Measurements from ENCODE around the gene PREX1.

PREX1 gene

DNA sequence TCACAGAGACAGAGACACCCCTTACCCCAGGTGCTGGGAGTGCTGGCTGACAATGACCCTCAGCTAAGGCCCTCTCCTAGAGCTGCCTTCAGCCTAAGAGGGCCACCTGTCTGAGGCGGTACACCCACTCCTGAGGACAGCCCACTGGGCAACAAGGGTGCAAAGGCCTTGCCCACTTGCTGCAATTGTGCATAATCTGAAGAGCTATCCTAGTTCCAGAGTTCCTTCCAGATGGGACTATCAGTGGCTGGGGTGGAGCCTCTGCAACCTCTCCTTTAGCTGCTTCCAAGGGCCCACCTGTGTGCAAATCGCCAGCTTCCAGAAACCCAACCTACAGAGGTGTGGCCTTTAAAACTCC, 87.5 kb downstream of the PREX1 start:
- no peak for ATAC-seq

GRCh38 chr20:48739395-48740291, 88.2 kb downstream of the PREX1 start:
- TF ChIP-seq GLIS3 (CRISPR knock-in tag; IDR thresholded peaks at IDR 0.05) = no peak
- no peak for TF ChIP-seq PPARA (CRISPR knock-in tag; IDR thresholded peaks at IDR 0.05; ENCODE audit: borderline replicate concordance)
- TF ChIP-seq ZNF70 (CRISPR knock-in tag; IDR thresholded peaks at IDR 0.05) = no peak
- TF ChIP-seq, protein P1, sequence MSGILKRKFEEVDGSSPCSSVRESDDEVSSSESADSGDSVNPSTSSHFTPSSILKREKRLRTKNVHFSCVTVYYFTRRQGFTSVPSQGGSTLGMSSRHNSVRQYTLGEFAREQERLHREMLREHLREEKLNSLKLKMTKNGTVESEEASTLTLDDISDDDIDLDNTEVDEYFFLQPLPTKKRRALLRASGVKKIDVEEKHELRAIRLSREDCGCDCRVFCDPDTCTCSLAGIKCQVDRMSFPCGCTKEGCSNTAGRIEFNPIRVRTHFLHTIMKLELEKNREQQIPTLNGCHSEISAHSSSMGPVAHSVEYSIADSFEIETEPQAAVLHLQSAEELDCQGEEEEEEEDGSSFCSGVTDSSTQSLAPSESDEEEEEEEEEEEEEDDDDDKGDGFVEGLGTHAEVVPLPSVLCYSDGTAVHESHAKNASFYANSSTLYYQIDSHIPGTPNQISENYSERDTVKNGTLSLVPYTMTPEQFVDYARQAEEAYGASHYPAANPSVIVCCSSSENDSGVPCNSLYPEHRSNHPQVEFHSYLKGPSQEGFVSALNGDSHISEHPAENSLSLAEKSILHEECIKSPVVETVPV (CRISPR knock-in tag; IDR thresholded peaks at IDR 0.05) = no peak
- TF ChIP-seq ZFP3 (CRISPR knock-in tag; IDR thresholded peaks at IDR 0.05) = no peak
- no peak for TF ChIP-seq TOX (CRISPR knock-in tag; IDR thresholded peaks at IDR 0.05; ENCODE audit: borderline replicate concordance)
- no peak for TF ChIP-seq ISL1 (CRISPR knock-in tag; IDR thresholded peaks at IDR 0.05)
- TF ChIP-seq OSR1 (CRISPR knock-in tag; IDR thresholded peaks at IDR 0.05) = no peak
- TF ChIP-seq SNAI2 (CRISPR knock-in tag; IDR thresholded peaks at IDR 0.05) = no peak
- TF ChIP-seq ZNF8 (CRISPR knock-in tag; IDR thresholded peaks at IDR 0.05) = no peak
- no peak for TF ChIP-seq TSHZ2 (CRISPR knock-in tag; IDR thresholded peaks at IDR 0.05)
- TF ChIP-seq, protein P2, sequence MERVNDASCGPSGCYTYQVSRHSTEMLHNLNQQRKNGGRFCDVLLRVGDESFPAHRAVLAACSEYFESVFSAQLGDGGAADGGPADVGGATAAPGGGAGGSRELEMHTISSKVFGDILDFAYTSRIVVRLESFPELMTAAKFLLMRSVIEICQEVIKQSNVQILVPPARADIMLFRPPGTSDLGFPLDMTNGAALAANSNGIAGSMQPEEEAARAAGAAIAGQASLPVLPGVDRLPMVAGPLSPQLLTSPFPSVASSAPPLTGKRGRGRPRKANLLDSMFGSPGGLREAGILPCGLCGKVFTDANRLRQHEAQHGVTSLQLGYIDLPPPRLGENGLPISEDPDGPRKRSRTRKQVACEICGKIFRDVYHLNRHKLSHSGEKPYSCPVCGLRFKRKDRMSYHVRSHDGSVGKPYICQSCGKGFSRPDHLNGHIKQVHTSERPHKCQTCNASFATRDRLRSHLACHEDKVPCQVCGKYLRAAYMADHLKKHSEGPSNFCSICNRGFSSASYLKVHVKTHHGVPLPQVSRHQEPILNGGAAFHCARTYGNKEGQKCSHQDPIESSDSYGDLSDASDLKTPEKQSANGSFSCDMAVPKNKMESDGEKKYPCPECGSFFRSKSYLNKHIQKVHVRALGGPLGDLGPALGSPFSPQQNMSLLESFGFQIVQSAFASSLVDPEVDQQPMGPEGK (CRISPR knock-in tag; IDR thresholded peaks at IDR 0.05; ENCODE audit: borderline replicate concordance) = no peak
- TF ChIP-seq TCF4 (CRISPR knock-in tag; IDR thresholded peaks at IDR 0.05; ENCODE audit: borderline replicate concordance) = no peak
- no peak for TF ChIP-seq ARNTL (CRISPR knock-in tag; IDR thresholded peaks at IDR 0.05; ENCODE audit: borderline replicate concordance, low read depth)
- no peak for TF ChIP-seq ZFP30 (CRISPR knock-in tag; IDR thresholded peaks at IDR 0.05)
- ATAC-seq = no peak

More for the DNA sequence above, 87.5 kb downstream of the PREX1 start:
- TF ChIP-seq SNAI2 (CRISPR knock-in tag; IDR thresholded peaks at IDR 0.05) (no peak), ESRRG (CRISPR knock-in tag; IDR thresholded peaks at IDR 0.05) (no peak), TOX (CRISPR knock-in tag; IDR thresholded peaks at IDR 0.05; ENCODE audit: borderline replicate concordance) (no peak), ZNF70 (CRISPR knock-in tag; IDR thresholded peaks at IDR 0.05) (no peak), GLIS3 (CRISPR knock-in tag; IDR thresholded peaks at IDR 0.05) (no peak), PPARA (CRISPR knock-in tag; IDR thresholded peaks at IDR 0.05; ENCODE audit: borderline replicate concordance) (no peak), BACH2 (CRISPR knock-in tag; IDR thresholded peaks at IDR 0.05; ENCODE audit: borderline replicate concordance) (no peak), OSR1 (CRISPR knock-in tag; IDR thresholded peaks at IDR 0.05) (no peak)
- TF ChIP-seq, protein P1 (CRISPR knock-in tag; IDR thresholded peaks at IDR 0.05) = no peak

DNA sequence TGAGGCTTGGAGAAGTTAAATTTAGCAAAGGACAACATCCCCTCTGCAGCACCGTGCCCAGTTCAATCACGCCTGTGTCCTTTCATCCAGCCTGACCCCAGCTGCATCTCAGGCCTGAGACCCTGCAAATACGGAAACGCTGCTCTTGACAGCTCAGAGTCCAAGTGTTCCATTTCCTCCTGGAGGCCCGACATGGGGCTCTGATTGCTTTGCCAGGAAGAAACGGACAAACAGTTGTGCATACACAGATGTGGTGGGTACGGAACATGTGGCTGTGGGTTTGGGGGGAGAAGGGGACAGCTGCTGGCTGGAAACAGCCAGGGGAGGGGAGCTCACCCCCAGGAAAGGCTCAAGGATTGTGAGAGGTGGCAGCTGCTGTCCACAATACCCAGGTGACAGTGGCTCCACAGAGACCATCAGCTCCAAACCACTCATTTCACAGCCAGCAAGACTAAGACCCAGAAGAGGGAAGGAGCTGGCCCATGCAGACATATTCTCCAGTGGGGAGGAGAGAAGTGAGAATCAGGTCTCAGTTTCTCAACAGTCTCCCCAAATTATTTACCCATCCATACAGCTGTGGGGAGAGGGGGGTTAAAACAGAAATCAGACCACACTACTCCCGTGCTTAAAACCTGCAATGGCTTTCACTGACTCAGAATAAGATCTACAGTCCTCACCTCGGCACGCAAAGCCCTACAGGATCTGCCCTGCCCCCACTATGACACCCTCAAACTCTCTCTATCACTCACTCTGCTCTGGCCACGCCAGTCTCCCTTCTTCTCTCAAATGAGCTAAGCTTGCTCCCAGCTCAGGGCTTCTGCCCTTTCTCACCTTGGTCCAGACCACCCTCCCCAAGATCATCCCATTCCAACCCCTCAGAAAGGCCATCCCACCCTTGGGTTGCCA, 89.1 kb downstream of the PREX1 start:
- ATAC-seq = no peak

More for the DNA sequence above, 89.1 kb downstream of the PREX1 start:
- no peak for TF ChIP-seq OSR1 (CRISPR knock-in tag; IDR thresholded peaks at IDR 0.05)
- no peak for TF ChIP-seq ISL1 (CRISPR knock-in tag; IDR thresholded peaks at IDR 0.05)
- no peak for TF ChIP-seq SNAI2 (CRISPR knock-in tag; IDR thresholded peaks at IDR 0.05)
- TF ChIP-seq GLIS3 (CRISPR knock-in tag; IDR thresholded peaks at IDR 0.05) = no peak
- no peak for TF ChIP-seq ESRRG (CRISPR knock-in tag; IDR thresholded peaks at IDR 0.05)
- TF ChIP-seq ZC3H10 (CRISPR knock-in tag; IDR thresholded peaks at IDR 0.05) = no peak
- no peak for TF ChIP-seq PPARA (CRISPR knock-in tag; IDR thresholded peaks at IDR 0.05; ENCODE audit: borderline replicate concordance)
